Choroid plexus epithelial cell (primary cell): ENCODE data around the gene GIT2.
"Not testable (repeated sequence)": the region's sequence is repeated elsewhere in the genome, so short reads cannot be mapped to it uniquely, and the experiment has no call there.

Experiments
- DNase-seq: peaks from one replicate; pipeline ENCODE4 v3.0.0-alpha.2; 2010; ENCODE audit warnings: low read depth
- H3K4me3 ChIP-seq: 2 replicates; pipeline ENCODE4 v1.5.1; 2011; ENCODE audit warnings: low read depth, mild to moderate bottlenecking, control low read depth, low read length, moderate library complexity
- CTCF ChIP-seq: conservative IDR thresholded peaks from 2 replicates; pipeline ENCODE4 v1.5.1; 2011; ENCODE audit warnings: low read depth, mild to moderate bottlenecking, control low read depth, inconsistent platforms, low read length, moderate library complexity

Gene GIT2

GRCh38 chr12:109897029-109897428, 99.1 kb downstream of the GIT2 start:
- TF ChIP-seq CTCF: no peak
- no peak overlapping the region for H3K4me3 ChIP-seq
- no peak for DNase-seq

GRCh38 chr12:109896188-109896587, 100.0 kb downstream of the GIT2 start:
- no peak for DNase-seq
- no peak overlapping the region for H3K4me3 ChIP-seq
- TF ChIP-seq CTCF: no peak

GRCh38 chr12:109894939-109895338, 101.2 kb downstream of the GIT2 start:
- no peak overlapping the region for H3K4me3 ChIP-seq
- no peak for DNase-seq
- no peak for TF ChIP-seq CTCF

GRCh38 chr12:109893261-109893995, 102.7 kb downstream of the GIT2 start:
- no peak overlapping the region for H3K4me3 ChIP-seq
- TF ChIP-seq CTCF: no peak
- DNase-seq: no peak

- no peak for TF ChIP-seq CTCF
- no peak overlapping the region for H3K4me3 ChIP-seq
- no peak for DNase-seq
These were observed 103.4 kb downstream of the GIT2 start for GRCh38 chr12:109892748-109893147.

- H3K4me3 ChIP-seq: no peak overlapping the region
- no peak for TF ChIP-seq CTCF
- DNase-seq: no peak
These were observed 103.9 kb downstream of the GIT2 start for GRCh38 chr12:109892165-109892715.

GRCh38 chr12:109891731-109892130, 104.4 kb downstream of the GIT2 start:
- DNase-seq, H3K4me3 ChIP-seq: not testable (repeated sequence)
